NB4 (cell line): ENCODE measurements around the gene CCDC187.

Source experiments
- DNase-seq: peaks from one replicate; pipeline ENCODE4 v3.0.0; 2010; ENCODE audit warnings: low read depth
- H3K4me3 ChIP-seq: one replicate; pipeline ENCODE4 v1.5.1; 2011; ENCODE audit warnings: mild to moderate bottlenecking, low read depth, low read length, moderate library complexity
- MYC ChIP-seq: IDR thresholded peaks from 2 replicates; pipeline ENCODE4 v1.6.1; 2011; ENCODE audit warnings: low read depth, low read length
- POLR2A ChIP-seq: IDR thresholded peaks from 2 replicates; pipeline ENCODE4 v1.6.1; 2011; ENCODE audit warnings: mild to moderate bottlenecking; ENCODE audit not compliant: insufficient read length; ENCODE audit errors: extremely low read depth
- TF ChIP-seq, protein P1 (sequence below): IDR thresholded peaks from one replicate; pipeline ENCODE4 v1.5.1; 2012; ENCODE audit warnings: low read depth, low read length
- TF ChIP-seq, protein P2 (sequence below): IDR thresholded peaks from 2 replicates; pipeline ENCODE4 v1.6.1; 2011; ENCODE audit warnings: low read depth, low read length

CCDC187 gene

DNA sequence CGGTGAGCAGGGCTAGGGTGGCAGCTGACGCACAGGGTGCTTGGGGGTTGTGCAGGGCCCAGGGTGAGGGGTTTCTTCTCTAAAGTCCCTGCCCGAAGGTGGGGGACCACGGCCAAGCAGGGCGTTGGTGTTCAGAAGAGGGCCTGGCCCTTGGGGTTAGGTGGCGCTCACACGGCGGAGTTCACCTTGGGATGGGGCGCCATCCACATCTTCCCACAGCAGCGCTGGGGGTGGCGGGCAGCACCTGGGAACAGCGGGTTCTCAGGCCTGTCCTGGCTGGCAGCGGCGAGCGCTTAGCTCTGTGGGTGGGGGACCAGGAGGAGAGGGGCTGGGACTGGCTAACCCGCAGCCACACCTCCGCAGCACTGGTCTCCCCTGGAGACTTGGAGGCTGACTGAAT is 29.6 kb upstream of the CCDC187 start:
- TF ChIP-seq, protein P1, sequence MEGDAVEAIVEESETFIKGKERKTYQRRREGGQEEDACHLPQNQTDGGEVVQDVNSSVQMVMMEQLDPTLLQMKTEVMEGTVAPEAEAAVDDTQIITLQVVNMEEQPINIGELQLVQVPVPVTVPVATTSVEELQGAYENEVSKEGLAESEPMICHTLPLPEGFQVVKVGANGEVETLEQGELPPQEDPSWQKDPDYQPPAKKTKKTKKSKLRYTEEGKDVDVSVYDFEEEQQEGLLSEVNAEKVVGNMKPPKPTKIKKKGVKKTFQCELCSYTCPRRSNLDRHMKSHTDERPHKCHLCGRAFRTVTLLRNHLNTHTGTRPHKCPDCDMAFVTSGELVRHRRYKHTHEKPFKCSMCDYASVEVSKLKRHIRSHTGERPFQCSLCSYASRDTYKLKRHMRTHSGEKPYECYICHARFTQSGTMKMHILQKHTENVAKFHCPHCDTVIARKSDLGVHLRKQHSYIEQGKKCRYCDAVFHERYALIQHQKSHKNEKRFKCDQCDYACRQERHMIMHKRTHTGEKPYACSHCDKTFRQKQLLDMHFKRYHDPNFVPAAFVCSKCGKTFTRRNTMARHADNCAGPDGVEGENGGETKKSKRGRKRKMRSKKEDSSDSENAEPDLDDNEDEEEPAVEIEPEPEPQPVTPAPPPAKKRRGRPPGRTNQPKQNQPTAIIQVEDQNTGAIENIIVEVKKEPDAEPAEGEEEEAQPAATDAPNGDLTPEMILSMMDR = no peak
- no peak for TF ChIP-seq MYC
- DNase-seq = no peak
- no peak overlapping the region for H3K4me3 ChIP-seq

DNA sequence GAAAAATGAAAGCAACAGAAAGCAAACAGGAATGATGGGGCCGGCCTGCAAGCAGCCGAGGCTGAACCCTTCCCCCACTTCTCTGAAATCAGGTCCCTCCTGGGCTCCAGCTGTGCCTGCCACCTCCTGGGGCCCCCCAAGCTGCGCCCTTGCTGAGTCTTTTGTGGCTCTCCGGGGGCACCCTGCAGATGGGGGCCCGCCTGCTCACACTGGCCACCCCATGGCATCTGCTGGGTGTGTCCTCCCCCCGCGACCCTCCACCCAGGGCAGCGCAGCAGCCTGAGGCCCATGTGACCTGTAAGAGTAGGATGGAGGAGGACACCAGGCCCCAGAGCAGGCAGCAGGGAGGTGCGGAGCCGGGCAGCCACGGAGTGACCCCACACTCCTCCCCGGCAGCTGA is 29.2 kb upstream of the CCDC187 start:
- no peak for DNase-seq
- H3K4me3 ChIP-seq = no peak overlapping the region
- TF ChIP-seq, protein P2, sequence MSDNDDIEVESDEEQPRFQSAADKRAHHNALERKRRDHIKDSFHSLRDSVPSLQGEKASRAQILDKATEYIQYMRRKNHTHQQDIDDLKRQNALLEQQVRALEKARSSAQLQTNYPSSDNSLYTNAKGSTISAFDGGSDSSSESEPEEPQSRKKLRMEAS = no peak
- TF ChIP-seq MYC = no peak
- TF ChIP-seq, protein P1 = no peak
- no peak for TF ChIP-seq POLR2A

DNA sequence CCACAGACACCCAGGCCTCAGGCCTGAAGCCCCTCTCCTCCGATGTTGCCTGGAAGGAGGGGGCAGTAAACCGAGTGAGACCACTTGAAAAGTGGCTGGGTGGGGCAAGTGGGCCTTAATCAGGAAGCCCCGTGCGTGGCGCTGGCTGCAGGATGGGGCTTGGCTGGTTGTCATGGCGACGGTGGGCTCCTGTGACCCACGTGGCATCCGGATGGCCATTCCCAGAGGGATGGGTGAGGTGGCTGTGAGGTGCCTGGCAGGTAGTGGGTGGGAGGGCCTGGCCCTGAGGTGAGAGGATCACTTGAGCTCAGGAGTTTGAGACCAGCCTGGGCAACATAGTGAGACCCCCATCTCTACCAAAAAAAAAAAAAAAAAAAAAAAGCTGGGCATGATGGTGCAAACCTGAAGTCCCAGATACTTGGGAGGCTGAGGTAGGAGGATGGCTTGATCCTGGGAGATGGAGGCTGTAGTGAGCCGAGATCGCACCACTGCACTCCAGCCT is 28.6 kb upstream of the CCDC187 start:
- TF ChIP-seq POLR2A = no peak
- TF ChIP-seq, protein P2 = no peak
- TF ChIP-seq MYC = no peak
- TF ChIP-seq, protein P1 = no peak
- no peak for DNase-seq

DNA sequence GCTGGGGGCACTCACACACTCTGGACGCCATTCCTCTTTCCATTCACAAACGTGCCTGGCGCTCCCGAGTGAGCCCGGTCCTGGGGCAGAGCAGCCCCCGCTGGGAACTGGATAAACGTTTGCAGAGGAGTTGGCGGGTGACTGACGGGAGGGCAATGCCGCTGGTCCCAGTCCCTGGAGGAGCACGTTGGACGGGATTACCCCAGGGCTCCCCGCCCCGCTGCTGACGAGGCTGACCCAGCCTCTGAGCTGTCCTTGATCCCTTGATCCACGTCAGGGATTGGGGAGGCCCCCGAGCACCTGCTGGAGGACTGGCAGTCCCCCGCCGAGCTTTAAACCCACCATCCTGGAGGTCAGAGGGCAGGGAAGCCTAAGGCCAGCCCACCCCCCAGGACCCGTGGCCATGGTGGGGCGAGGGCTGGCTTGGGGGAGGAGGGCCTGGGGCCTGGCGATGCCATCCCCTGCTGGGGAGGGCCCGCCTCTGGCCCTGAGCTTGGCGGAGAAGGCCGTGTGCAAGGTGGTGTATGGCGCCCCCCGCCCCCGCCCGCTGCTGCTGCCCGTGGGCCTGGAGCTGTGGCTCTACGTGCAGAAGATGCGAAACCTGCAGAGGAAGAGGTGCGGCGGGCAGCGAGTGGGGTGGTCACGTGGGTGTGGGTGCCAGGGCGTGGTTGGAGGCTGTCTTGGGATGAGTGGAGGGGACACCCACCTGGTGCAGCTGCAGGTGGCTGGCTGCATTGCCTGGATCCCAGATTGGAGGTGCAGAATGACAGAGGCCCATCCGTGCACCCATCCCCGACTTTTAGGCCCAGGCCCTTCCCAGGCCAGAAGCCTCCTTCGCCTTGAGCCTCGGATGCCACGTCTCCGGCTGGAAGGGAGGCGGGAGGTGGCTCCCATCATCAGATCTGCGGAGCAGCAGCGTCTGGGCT is 27.9 kb upstream of the CCDC187 start:
- no peak for DNase-seq
- H3K4me3 ChIP-seq = no peak overlapping the region
- TF ChIP-seq, protein P2 = no peak
- TF ChIP-seq POLR2A = no peak
- TF ChIP-seq, protein P1 = no peak
- TF ChIP-seq MYC = no peak

More for the DNA sequence above, 28.6 kb upstream of the CCDC187 start:
- no peak overlapping the region for H3K4me3 ChIP-seq

DNA sequence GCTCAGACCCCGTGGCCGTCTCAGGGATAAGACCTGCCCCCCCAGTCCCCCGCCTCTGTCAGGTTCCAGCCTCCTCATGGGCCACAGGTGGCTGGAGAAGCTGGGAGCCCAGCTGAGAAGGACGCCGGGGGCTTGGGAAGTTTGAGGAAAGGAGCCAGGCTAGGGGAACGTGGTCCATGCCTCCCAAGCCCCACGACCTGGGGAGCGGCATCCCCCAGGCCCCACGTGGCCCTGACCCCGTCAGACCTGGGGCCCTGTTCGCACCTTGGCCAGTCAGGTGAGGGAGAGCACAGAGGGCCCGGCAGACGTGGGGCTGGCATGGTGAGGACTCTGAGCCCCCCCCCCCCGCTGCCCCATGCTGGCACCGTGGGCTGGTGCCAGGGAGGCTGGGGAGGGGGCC is 27.1 kb upstream of the CCDC187 start:
- DNase-seq = no peak
- H3K4me3 ChIP-seq = no peak overlapping the region
- TF ChIP-seq, protein P1 = no peak
- TF ChIP-seq MYC = no peak
- TF ChIP-seq, protein P2 = no peak
- TF ChIP-seq POLR2A = no peak
